ENCODE measurements around the gene INAFM1.
"Not testable (repeated sequence)": the region's sequence is repeated elsewhere in the genome, so short reads cannot be mapped to it uniquely, and the experiment has no call there.

Gene INAFM1

GRCh38 chr19:47271949-47272348 lies 2.7 kb upstream of the INAFM1 start:
- no peak for DNase-seq

GRCh38 chr19:47272448-47273312 lies 2.0 kb upstream of the INAFM1 start:
- peak; percentile 53 for DNase-seq

GRCh38 chr19:47273313-47274070 lies 1.2 kb upstream of the INAFM1 start:
- DNase-seq: peak; percentile 97

- DNase-seq: peak; percentile 64
These were observed 441 bp downstream of the INAFM1 start for GRCh38 chr19:47274891-47275761.

GRCh38 chr19:47275791-47276461 lies 1.2 kb downstream of the INAFM1 start:
- peak; percentile 63 for DNase-seq

- not testable (repeated sequence) for DNase-seq
These were observed 1.8 kb downstream of the INAFM1 start for GRCh38 chr19:47276513-47276912.

GRCh38 chr19:47280183-47280797 lies 5.6 kb downstream of the INAFM1 start:
- no peak for DNase-seq

- DNase-seq: no peak
These were observed 8.8 kb downstream of the INAFM1 start for GRCh38 chr19:47283405-47284059.

- no peak for DNase-seq
These were observed 9.7 kb downstream of the INAFM1 start for GRCh38 chr19:47284324-47284899.

- DNase-seq: peak; percentile 70
These were observed 21.4 kb downstream of the INAFM1 start for GRCh38 chr19:47296036-47296435.

GRCh38 chr19:47300867-47301266 lies 26.2 kb downstream of the INAFM1 start:
- DNase-seq: not testable (repeated sequence)

GRCh38 chr19:47302249-47302648 lies 27.6 kb downstream of the INAFM1 start:
- DNase-seq: no peak

GRCh38 chr19:47303966-47304365 lies 29.3 kb downstream of the INAFM1 start:
- DNase-seq: no peak

- peak; percentile 48 for DNase-seq
These were observed 30.6 kb downstream of the INAFM1 start for GRCh38 chr19:47305309-47305751.

- DNase-seq: no peak
These were observed 31.6 kb downstream of the INAFM1 start for GRCh38 chr19:47306303-47306702.

GRCh38 chr19:47309038-47309437 lies 34.4 kb downstream of the INAFM1 start:
- no peak for DNase-seq

- DNase-seq: no peak
These were observed 34.9 kb downstream of the INAFM1 start, which contains the start of gene C5AR1 for GRCh38 chr19:47309608-47310007. C5AR1 (plus strand) TSS chr19:47309861; CDS start chr19:47309896, 35 bp downstream.

GRCh38 chr19:47310323-47310722 lies 35.6 kb downstream of the INAFM1 start:
- no peak for DNase-seq

GRCh38 chr19:47310819-47311218 lies 36.1 kb downstream of the INAFM1 start:
- peak; percentile 57 for DNase-seq

GRCh38 chr19:47312366-47313006 lies 37.8 kb downstream of the INAFM1 start:
- DNase-seq: no peak
